ENCODE results near the gene CHPF.

CHPF gene

DNA sequence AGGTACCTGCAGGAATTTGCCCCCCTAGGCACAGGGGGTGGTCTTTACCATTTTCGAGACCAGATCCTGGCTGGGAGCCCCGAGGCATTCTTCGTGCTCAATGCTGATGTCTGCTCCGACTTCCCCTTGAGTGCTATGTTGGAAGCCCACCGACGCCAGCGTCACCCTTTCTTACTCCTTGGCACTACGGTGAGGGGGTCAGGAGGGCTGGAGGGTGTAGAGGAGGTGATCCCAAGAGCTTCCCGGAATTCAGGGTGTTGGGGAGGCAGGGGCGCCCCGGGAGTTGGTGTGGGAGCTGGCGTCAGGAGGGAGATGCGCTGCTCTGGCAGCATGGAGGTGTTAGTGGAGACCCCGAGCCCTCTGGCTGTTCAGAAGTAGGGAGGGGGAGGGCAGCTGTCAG lies 41.8 kb downstream of the CHPF start:
- no CpG with 5 or more reads among the region's 14 CpGs for WGBS (ENCODE audit: extremely low coverage, insufficient coverage, low lambda C conversion rate)
- no peak overlapping the region for H3K18ac ChIP-seq (ENCODE audit: low read length)
- H3K4me1 ChIP-seq (ENCODE audit: control insufficient read depth, low read depth, low read length): peaks cover 17% of the 10 kb centered on the region

GRCh38 chr2:219500135-219500534 lies 43.5 kb downstream of the CHPF start:
- Histone ChIP-seq H3K79me1 (ENCODE audit: low read length) (peaks cover 2% of the 10 kb centered on the region), H3K79me2 (ENCODE audit: control insufficient read depth, insufficient read depth, low read length) (no peaks in the 10 kb centered on the region), H3K4me2 (ENCODE audit: low read length) (no peak overlapping the region), H3K4me1 (ENCODE audit: control insufficient read depth, low read depth, low read length) (peaks cover 17% of the 10 kb centered on the region), H3K9ac (ENCODE audit: low read length) (peak overlapping the region; percentile 7), H3K23ac (ENCODE audit: low read length) (no peak overlapping the region), H3K18ac (ENCODE audit: low read length) (no peak overlapping the region), H3K27me3 (ENCODE audit: insufficient read depth, low read length, poor library complexity) (peaks cover 20% of the 10 kb centered on the region), H3K4me3 (ENCODE audit: low read length) (no peak overlapping the region), H4K8ac (ENCODE audit: low read depth, low read length) (no peak overlapping the region), H2AK5ac (ENCODE audit: low read length) (no peak overlapping the region), H2BK15ac (replicated peaks; ENCODE audit: low read depth) (no peak overlapping the region), H2BK120ac (ENCODE audit: low read depth, low read length) (no peak overlapping the region), H4K5ac (ENCODE audit: low read length) (no peak overlapping the region), H3K27ac (ENCODE audit: low read depth, low read length) (no peak overlapping the region), H2BK5ac (ENCODE audit: low read length) (no peak overlapping the region), H3K56ac (ENCODE audit: low read length) (peak overlapping the region; percentile 96), H3K36me3 (ENCODE audit: control insufficient read depth, insufficient read depth, low read length) (no peaks in the 10 kb centered on the region), H3K4ac (ENCODE audit: low read depth, low read length) (no peak overlapping the region)
- WGBS (ENCODE audit: extremely low coverage, insufficient coverage, low lambda C conversion rate): no CpG with 5 or more reads among the region's 2 CpGs
- DNase-seq: peak; percentile 78

More for the DNA sequence above, 41.8 kb downstream of the CHPF start:
- no peak overlapping the region for H2AK5ac ChIP-seq (ENCODE audit: low read length)
- H3K36me3 ChIP-seq (ENCODE audit: control insufficient read depth, insufficient read depth, low read length): no peaks in the 10 kb centered on the region
- H3K4me3 ChIP-seq (ENCODE audit: low read length): no peak overlapping the region
- H2BK5ac ChIP-seq (ENCODE audit: low read length): no peak overlapping the region
- H3K79me2 ChIP-seq (ENCODE audit: control insufficient read depth, insufficient read depth, low read length): no peaks in the 10 kb centered on the region
- no peak for DNase-seq
- no peak overlapping the region for H4K8ac ChIP-seq (ENCODE audit: low read depth, low read length)
- no peak overlapping the region for H3K4ac ChIP-seq (ENCODE audit: low read depth, low read length)
- no peak overlapping the region for H4K5ac ChIP-seq (ENCODE audit: low read length)
- no peak overlapping the region for H3K27ac ChIP-seq (ENCODE audit: low read depth, low read length)
- H3K79me1 ChIP-seq (ENCODE audit: low read length): peaks cover 2% of the 10 kb centered on the region
- H3K9ac ChIP-seq (ENCODE audit: low read length): no peak overlapping the region
- H3K56ac ChIP-seq (ENCODE audit: low read length): no peak overlapping the region
- H3K23ac ChIP-seq (ENCODE audit: low read length): no peak overlapping the region
- peaks cover 8% of the 10 kb centered on the region for H3K27me3 ChIP-seq (ENCODE audit: insufficient read depth, low read length, poor library complexity)
- no peak overlapping the region for H2BK15ac ChIP-seq (replicated peaks; ENCODE audit: low read depth)
- no peak overlapping the region for H2BK120ac ChIP-seq (ENCODE audit: low read depth, low read length)
- H3K4me2 ChIP-seq (ENCODE audit: low read length): no peak overlapping the region

GRCh38 chr2:219499555-219499954 lies 44.1 kb downstream of the CHPF start:
- Histone ChIP-seq H3K27ac (ENCODE audit: low read depth, low read length) (no peak overlapping the region), H2BK120ac (ENCODE audit: low read depth, low read length) (no peak overlapping the region), H3K4ac (ENCODE audit: low read depth, low read length) (no peak overlapping the region), H3K18ac (ENCODE audit: low read length) (no peak overlapping the region), H2BK15ac (replicated peaks; ENCODE audit: low read depth) (no peak overlapping the region), H3K79me1 (ENCODE audit: low read length) (peaks cover 2% of the 10 kb centered on the region), H2AK5ac (ENCODE audit: low read length) (peak overlapping the region; percentile 7), H3K4me3 (ENCODE audit: low read length) (no peak overlapping the region), H3K56ac (ENCODE audit: low read length) (peak overlapping the region; percentile 96), H4K5ac (ENCODE audit: low read length) (peak overlapping the region; percentile 60), H3K79me2 (ENCODE audit: control insufficient read depth, insufficient read depth, low read length) (no peaks in the 10 kb centered on the region), H3K4me2 (ENCODE audit: low read length) (peak overlapping the region; percentile 73), H3K23ac (ENCODE audit: low read length) (no peak overlapping the region), H3K27me3 (ENCODE audit: insufficient read depth, low read length, poor library complexity) (peaks cover 20% of the 10 kb centered on the region), H3K9ac (ENCODE audit: low read length) (peak overlapping the region; percentile 94), H4K8ac (ENCODE audit: low read depth, low read length) (no peak overlapping the region), H2BK5ac (ENCODE audit: low read length) (peak overlapping the region; percentile 9), H3K36me3 (ENCODE audit: control insufficient read depth, insufficient read depth, low read length) (no peaks in the 10 kb centered on the region), H3K4me1 (ENCODE audit: control insufficient read depth, low read depth, low read length) (peaks cover 17% of the 10 kb centered on the region)
- WGBS (ENCODE audit: extremely low coverage, insufficient coverage, low lambda C conversion rate): no CpG with 5 or more reads among the region's 1 CpG
- no peak for DNase-seq

DNA sequence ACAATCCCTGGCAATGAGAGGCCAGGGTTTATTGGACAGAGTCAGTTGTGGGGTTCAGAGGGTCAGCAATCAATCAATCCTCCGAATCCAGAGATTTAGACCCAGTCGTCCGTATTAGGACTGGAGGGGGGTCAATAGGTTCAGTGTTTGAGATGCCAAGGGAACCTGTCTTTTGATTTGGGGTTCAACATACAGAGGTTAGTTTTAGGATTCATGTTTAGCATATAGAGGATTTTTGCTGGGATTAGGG lies 44.6 kb downstream of the CHPF start:
- peak overlapping the region; percentile 73 for H3K4me2 ChIP-seq (ENCODE audit: low read length)
- peak overlapping the region; percentile 78 for H3K4me3 ChIP-seq (ENCODE audit: low read length)
- H3K36me3 ChIP-seq (ENCODE audit: control insufficient read depth, insufficient read depth, low read length): no peaks in the 10 kb centered on the region
- H2BK15ac ChIP-seq (replicated peaks; ENCODE audit: low read depth): no peak overlapping the region
- H3K18ac ChIP-seq (ENCODE audit: low read length): peak overlapping the region; percentile 66
- H3K79me1 ChIP-seq (ENCODE audit: low read length): peaks cover 2% of the 10 kb centered on the region
- no peak overlapping the region for H2AK5ac ChIP-seq (ENCODE audit: low read length)
- H3K27me3 ChIP-seq (ENCODE audit: insufficient read depth, low read length, poor library complexity): peaks cover 20% of the 10 kb centered on the region
- no peaks in the 10 kb centered on the region for H3K79me2 ChIP-seq (ENCODE audit: control insufficient read depth, insufficient read depth, low read length)
- H3K4me1 ChIP-seq (ENCODE audit: control insufficient read depth, low read depth, low read length): peaks cover 17% of the 10 kb centered on the region
- H4K5ac ChIP-seq (ENCODE audit: low read length): no peak overlapping the region
- no peak overlapping the region for H2BK120ac ChIP-seq (ENCODE audit: low read depth, low read length)
- WGBS (ENCODE audit: extremely low coverage, insufficient coverage, low lambda C conversion rate): no CpG with 5 or more reads among the region's 3 CpGs
- DNase-seq: no peak
- H3K4ac ChIP-seq (ENCODE audit: low read depth, low read length): peak overlapping the region; percentile 88
- peak overlapping the region; percentile 94 for H3K9ac ChIP-seq (ENCODE audit: low read length)
- no peak overlapping the region for H3K23ac ChIP-seq (ENCODE audit: low read length)
- H3K56ac ChIP-seq (ENCODE audit: low read length): peak overlapping the region; percentile 96
- no peak overlapping the region for H3K27ac ChIP-seq (ENCODE audit: low read depth, low read length)
- H4K8ac ChIP-seq (ENCODE audit: low read depth, low read length): no peak overlapping the region
- H2BK5ac ChIP-seq (ENCODE audit: low read length): peak overlapping the region; percentile 61

DNA sequence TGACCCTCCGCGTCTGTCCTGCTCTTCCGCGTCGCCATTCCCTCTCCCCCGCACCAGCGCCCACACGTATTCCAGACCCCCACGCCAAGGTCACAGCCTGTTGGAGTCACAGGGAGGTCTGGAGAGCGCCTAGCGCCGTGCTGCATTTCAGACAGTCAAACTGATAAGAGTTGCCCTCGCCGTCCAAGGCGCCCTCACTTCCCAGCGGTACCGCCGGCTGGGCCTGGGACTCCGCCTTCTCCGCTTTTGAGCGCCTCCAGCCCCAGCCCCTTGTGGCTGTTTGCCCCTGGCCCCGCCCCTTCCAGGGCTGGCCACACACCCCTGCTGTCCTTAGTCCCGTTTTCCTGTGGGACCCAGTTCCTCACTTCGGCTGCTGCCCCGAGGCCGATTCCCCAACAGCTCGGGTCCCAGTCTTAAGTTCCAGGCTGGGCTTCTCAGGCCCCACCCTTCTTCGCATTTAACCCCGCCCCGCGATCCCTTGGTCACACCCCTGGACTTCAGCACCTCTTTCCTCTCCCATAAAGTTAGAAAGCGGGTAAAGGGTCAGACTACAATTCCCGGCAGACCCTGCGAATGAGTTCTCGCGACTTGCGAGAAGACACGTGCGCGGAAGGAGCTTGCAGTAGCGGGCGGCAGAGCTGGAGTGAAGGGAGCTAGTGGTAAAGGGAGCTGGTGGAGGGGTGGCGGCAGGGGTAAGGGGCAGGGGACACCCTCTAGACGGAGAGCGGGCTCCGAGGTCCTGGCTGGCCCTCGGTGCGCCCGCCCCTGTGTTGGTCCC lies 45.1 kb downstream of the CHPF start, which contains the start of gene GMPPA:
Gene GMPPA, plus strand, starts transcription at position 612 of the 778 bp plus-strand sequence. CDS start 1,085 bp downstream, outside the sequence.
- DNase-seq: peak; percentile 100
- peak within 1 kb of the TSS; percentile 78 for H3K4me3 ChIP-seq (ENCODE audit: low read length)
- H3K9ac ChIP-seq (ENCODE audit: low read length): peak within 1 kb of the TSS; percentile 94
- H3K27ac ChIP-seq (ENCODE audit: low read depth, low read length): peak within 1 kb of the TSS; percentile 25
- peak within 1 kb of the TSS; percentile 61 for H2BK5ac ChIP-seq (ENCODE audit: low read length)
- H3K56ac ChIP-seq (ENCODE audit: low read length): peak within 1 kb of the TSS; percentile 96
- H2BK120ac ChIP-seq (ENCODE audit: low read depth, low read length): no peak within 1 kb of the TSS
- H3K79me2 ChIP-seq (ENCODE audit: control insufficient read depth, insufficient read depth, low read length): no peaks in the 10 kb centered on the region
- H3K27me3 ChIP-seq (ENCODE audit: insufficient read depth, low read length, poor library complexity): peaks cover 20% of the 10 kb centered on the region
- H2BK15ac ChIP-seq (replicated peaks; ENCODE audit: low read depth): no peak within 1 kb of the TSS
- peak within 1 kb of the TSS; percentile 60 for H4K5ac ChIP-seq (ENCODE audit: low read length)
- peak within 1 kb of the TSS; percentile 73 for H3K4me2 ChIP-seq (ENCODE audit: low read length)
- H3K23ac ChIP-seq (ENCODE audit: low read length): peak within 1 kb of the TSS; percentile 25
- H3K79me1 ChIP-seq (ENCODE audit: low read length): peaks cover 2% of the 10 kb centered on the region
- no peak within 1 kb of the TSS for H4K8ac ChIP-seq (ENCODE audit: low read depth, low read length)
- peak within 1 kb of the TSS; percentile 66 for H3K18ac ChIP-seq (ENCODE audit: low read length)
- H3K4me1 ChIP-seq (ENCODE audit: control insufficient read depth, low read depth, low read length): peaks cover 17% of the 10 kb centered on the region
- no peaks in the 10 kb centered on the region for H3K36me3 ChIP-seq (ENCODE audit: control insufficient read depth, insufficient read depth, low read length)
- no CpG with 5 or more reads among the region's 49 CpGs for WGBS (ENCODE audit: extremely low coverage, insufficient coverage, low lambda C conversion rate)
- H2AK5ac ChIP-seq (ENCODE audit: low read length): peak within 1 kb of the TSS; percentile 7
- H3K4ac ChIP-seq (ENCODE audit: low read depth, low read length): peak within 1 kb of the TSS; percentile 88
